Sciatic nerve (tissue), 2 donors: ENCODE data around the gene FRMD5. TPM values are rescaled to one million over a fixed set of nuclear protein-coding genes. Genes with fewer than 3 reads are reported as not detected.
"Not testable (repeated sequence)": the region's sequence is repeated elsewhere in the genome, so short reads cannot be mapped to it uniquely, and the experiment has no call there.

Source experiments
- ATAC-seq: fragments of 200-7000 bp; cut with Tn5 transposase; one replicate; pipeline ENCODE4 v1.9.1; 2020; ENCODE audit warnings: mild to moderate bottlenecking, moderate library complexity
- DNase-seq: peaks from one replicate; pipeline ENCODE4 v3.0.0-alpha.2; 2020; ENCODE audit warnings: low spot score
- intact Hi-C: fragments of 100-400 bp; cut with DNase I; formaldehyde crosslinking; loops from one replicate; pipeline ENCODE4 v1.14.2; 2022
- total RNA-seq: library from RNA; stranded (reverse); fragmentation: NEBNext Ultra II Directional; extraction: Animal tissue kit (Norgen Biotek cat#: 25700); gene quantifications from one replicate; pipeline ENCODE4 v1.2.1, GENCODE V29; 2021
- donor health status: DM: no; HTN: no; CAD: no.
- donor health status: DM: no; HTN: no; CAD: no.

The FRMD5 gene
- total RNA-seq, 1 donor from 2014 or later, result 6.7 TPM

DNA sequence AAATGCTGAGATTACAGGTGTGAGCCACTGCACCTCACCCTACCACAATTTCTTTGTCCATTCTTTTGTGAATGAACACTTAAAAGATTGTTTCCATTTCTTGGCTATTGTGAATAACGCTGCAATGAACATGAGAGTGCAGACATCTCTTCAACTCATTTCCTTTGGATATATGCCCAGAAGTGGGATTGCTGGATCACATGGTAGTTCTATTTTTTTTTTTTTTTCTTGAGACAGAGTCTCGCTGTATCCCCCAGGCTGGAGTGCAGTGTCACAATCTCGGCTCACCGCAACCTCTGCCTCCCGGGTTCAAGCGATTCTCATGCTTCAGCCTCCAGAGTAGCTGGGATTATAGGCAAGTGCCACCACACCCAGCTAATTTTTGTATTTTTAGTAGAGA lies 194.8 kb downstream of the FRMD5 start:
- DNase-seq, ATAC-seq, intact Hi-C loops: not testable (repeated sequence)

GRCh38 chr15:43998607-43999006 lies 196.5 kb downstream of the FRMD5 start:
- no peak for DNase-seq
- ATAC-seq, result no peak
- intact Hi-C loops, result no loop called here

- no peak for ATAC-seq
- intact Hi-C loops, result no loop called here
- no peak for DNase-seq
These were observed 203.9 kb downstream of the FRMD5 start for GRCh38 chr15:43991206-43991605.

- intact Hi-C loops, result no loop called here
- no peak for DNase-seq
- no peak for ATAC-seq
These were observed 205.1 kb downstream of the FRMD5 start for GRCh38 chr15:43989938-43990337.

DNA sequence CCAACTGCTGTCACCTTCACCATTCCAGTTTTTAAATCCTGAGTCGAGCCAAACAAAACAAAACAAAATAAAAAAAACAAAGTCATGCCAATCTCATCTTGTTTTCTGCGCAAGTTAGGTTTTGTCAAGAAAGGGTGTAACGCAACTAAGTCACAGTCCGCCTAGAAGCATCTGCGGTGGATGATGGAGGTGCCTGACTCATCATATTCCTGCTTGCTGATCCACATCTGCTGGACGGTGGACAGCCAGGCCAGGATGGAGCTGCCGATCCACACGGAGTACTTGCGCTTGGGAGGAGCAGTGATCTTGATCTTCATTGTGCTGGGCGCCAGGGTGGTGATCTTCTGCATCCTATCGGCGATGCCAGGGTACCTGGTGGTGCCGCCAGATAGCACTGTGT lies 206.2 kb downstream of the FRMD5 start:
- ATAC-seq (no peak), DNase-seq (no peak)
- intact Hi-C loops, result no loop called here

DNA sequence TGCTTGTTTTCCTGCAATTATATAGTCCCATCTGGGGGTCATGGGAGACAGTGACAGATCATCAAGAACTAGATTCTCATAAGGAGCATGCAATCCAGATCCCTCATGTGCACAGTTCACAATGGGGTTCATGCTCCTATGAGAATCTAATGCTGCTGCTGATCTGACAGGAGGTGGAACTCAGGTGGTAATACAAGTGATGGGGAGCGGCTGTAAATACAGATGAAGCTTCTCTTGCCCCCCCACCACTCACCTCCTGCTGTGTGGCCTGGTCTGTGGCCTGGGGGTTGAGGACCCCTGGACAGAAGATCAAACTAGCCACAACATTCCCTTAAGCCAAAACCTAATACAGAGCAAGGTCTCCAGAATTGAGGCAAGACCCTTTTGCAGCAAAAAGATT lies 207.1 kb downstream of the FRMD5 start:
- ATAC-seq (no peak), DNase-seq (no peak)
- intact Hi-C loops, result no loop called here

GRCh38 chr15:43985976-43986680 lies 208.9 kb downstream of the FRMD5 start:
- no peak for ATAC-seq
- intact Hi-C loops, result no loop called here
- no peak for DNase-seq

GRCh38 chr15:43981576-43981975 lies 213.5 kb downstream of the FRMD5 start:
- DNase-seq, result no peak
- intact Hi-C loops, result no loop called here
- no peak for ATAC-seq

GRCh38 chr15:43977072-43977884 lies 217.8 kb downstream of the FRMD5 start:
- intact Hi-C loops, result no loop called here
- ATAC-seq (no peak), DNase-seq (no peak)

GRCh38 chr15:43975770-43976169 lies 219.3 kb downstream of the FRMD5 start:
- DNase-seq (no peak), ATAC-seq (no peak)
- intact Hi-C loops, result no loop called here

DNA sequence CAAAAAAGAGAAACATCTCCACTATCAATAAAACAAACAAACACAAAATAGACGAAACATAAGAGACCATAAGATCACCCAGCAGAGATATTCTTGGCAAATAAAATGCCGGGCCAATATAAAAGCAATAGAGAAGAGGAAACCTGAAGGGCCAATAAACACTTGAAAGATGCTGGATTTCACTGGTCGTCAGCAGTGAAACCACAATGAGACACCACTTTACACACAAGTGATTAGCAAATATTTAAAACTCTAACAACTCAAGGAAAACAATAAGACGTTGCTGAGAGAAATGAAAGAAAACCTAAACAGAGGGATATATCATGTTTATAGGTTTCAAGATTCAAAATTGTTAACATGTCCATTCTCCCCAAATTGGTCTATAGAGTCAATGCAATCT lies 219.7 kb downstream of the FRMD5 start:
- DNase-seq, result no peak
- ATAC-seq, result no peak
- intact Hi-C loops, result no loop called here

DNA sequence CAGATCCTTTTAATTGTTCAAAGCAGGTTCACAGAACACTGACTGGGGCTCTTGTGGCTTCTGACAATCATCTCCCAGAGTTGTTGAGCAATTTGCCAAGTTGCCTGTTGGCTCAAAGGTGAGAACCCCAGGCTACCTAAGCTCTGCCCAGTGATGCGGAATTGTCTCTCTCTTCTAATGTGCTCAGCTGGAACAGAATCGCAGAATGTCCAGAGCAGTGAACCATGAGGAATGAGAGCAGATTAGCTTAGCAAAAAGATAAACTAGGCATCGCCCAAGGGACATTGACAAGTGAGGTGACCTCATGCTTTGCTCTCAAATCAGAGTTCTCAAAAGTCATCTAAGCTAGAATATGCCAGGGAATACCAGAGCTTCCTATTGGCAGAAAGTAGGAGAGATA lies 220.2 kb downstream of the FRMD5 start:
- intact Hi-C loops, result no loop called here
- DNase-seq (no peak), ATAC-seq (no peak)

GRCh38 chr15:43969802-43970375 lies 225.2 kb downstream of the FRMD5 start:
- ATAC-seq (no peak), DNase-seq (no peak)
- intact Hi-C loops, result no loop called here

DNA sequence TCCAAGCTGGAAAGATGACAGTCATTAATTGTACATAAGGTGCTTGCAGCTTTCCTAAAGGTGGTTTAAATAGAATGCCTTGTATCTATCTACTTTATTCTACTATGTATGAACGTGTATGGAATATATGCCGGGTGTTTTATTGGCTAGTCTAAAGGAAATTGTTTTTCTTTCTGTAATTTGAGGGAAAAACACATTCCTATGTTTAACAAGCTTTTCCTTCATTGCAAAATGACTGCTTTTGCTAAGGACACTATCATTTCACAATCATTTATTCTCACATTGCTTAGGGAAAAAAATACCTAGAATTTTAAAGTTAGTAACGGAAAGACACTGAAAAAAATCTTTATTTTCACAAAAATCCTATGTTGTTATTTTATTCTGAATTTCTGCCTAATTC lies 226.5 kb downstream of the FRMD5 start:
- ATAC-seq (no peak), DNase-seq (no peak)
- intact Hi-C loops, result no loop called here

DNA sequence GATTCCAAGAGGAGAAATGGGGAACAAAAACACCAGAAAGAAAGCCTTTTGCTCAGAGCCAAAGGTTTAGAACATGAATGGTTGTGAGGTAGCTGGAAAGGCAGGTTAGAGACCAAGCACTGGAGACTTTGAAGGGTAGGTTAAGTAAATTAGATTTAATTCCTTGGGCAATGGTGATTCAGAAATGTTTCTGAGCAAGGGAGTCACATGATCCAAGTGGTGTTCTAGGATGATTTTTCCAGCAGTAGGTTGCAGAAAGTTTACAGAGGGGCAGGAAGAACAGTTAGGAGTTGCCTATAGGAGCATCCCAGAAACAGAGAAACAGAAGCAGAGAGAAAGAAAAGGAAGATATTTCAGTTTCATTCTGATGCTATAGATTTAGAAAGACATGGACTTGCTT lies 228.4 kb downstream of the FRMD5 start:
- ATAC-seq, result no peak
- intact Hi-C loops, result no loop called here

GRCh38 chr15:43958861-43959330 lies 236.2 kb downstream of the FRMD5 start:
- intact Hi-C loops, result no loop called here
- ATAC-seq, result no peak

More for the DNA sequence above, 228.4 kb downstream of the FRMD5 start:
- DNase-seq, result no peak

DNA sequence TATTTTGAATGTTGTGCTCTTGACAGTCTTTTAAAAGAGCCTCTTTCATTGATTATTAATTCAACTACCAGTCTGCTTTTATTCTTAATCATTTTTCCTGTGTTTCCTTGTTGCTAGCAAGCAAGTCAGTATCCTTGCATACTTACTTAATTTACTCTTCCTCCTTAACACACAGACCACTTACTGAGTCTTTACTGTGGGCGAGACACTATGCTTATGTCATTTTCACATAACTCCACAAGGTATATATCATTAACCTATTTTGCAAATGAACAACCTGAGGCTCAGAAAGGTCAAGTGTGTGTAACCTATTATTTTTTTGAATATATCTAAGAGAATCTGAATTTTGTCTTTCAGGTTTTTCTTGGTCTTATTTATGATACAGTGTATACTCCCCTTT lies 237.3 kb downstream of the FRMD5 start:
- no peak for ATAC-seq
- intact Hi-C loops, result no loop called here
- no peak for DNase-seq

More at GRCh38 chr15:43958861-43959330, 236.2 kb downstream of the FRMD5 start:
- DNase-seq, result no peak

GRCh38 chr15:43955140-43955539 lies 239.9 kb downstream of the FRMD5 start:
- DNase-seq, result no peak
- intact Hi-C loops, result no loop called here

DNA sequence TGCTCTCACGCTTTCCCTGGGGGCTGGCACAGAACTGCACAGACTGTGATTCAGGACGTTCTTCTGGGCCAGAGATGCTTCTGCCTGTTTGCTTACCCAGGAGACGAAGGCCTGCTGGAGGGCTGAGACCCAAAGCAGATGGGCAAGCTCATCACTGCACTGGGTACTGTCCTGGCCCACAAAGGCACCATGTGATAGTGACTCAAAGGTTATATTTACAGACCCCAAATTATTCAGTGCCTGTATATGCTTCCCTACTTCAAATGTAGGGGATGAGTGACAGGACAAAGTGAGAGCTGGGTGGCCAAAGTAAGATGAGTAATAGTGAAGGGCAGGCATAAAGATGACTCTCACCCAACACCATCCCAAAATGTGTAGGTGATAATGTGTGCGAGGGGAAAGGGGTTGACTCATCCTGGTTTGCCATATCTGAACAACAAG lies 240.9 kb downstream of the FRMD5 start:
- no peak for ATAC-seq
- intact Hi-C loops, result no loop called here
- DNase-seq, result no peak

More at GRCh38 chr15:43955140-43955539, 239.9 kb downstream of the FRMD5 start:
- ATAC-seq, result no peak

DNA sequence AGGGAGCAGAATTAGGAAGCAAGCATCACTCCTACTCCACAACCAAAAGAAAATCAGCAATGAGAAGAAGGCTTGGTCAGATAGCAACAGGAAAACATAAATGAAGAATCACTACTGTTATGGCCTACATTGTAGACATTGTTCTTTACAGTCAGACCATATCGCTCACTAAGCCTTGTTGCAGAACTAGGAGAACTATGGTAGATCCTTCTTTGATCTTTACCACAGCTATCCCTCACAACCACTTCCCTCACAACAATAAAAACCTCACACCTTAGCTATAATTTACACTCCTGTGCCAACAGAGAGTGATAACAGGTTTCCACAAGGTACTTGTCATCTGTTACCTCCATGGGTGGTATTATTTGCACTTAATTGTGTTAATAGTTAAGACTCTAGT lies 241.7 kb downstream of the FRMD5 start:
- ATAC-seq, result no peak
- DNase-seq, result no peak
- intact Hi-C loops, result no loop called here
